ENCODE results near the gene VSTM4. TPM values are rescaled to one million over a fixed set of nuclear protein-coding genes. Genes with fewer than 3 reads are reported as not detected.

The VSTM4 gene
- total RNA-seq, 1 experiment from 2014 or later: 0.07 TPM

DNA sequence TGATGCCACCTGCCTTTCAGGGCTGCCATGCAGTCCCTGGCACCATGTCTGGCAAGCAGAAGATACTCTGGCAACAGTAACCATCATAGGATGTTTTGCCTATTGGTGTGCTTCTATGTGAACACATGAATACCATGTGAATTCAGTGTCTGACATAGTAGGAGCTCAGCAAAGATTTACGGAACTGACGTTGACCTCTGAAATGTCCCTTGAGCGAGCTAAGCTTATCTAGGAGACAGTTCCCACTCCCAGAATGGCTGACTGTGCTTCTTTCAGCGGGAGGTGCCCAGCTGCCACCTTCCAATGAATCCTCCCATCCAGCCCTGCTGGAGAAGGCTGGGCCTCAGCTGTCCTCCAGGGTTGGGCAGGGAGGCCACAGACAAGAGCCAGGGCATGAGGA, 104.5 kb downstream of the VSTM4 start:
- RAD21 ChIA-PET (ENCODE audit: low non-redundant PET in 1 of 2, low total read pairs in 2 of 2, uncharacterized antibody in 2 of 2, unreplicated experiment in 2 of 2): no interaction called here
- Histone ChIP-seq H3K36me3 (ENCODE audit: control insufficient read depth in 1 of 2, insufficient read depth in 2 of 2, low read length in 2 of 2) (no peaks in the 10 kb centered on the region), H3K27me3 (ENCODE audit: insufficient read depth, low read length) (peaks cover 14% of the 10 kb centered on the region)

More for the DNA sequence above, 104.5 kb downstream of the VSTM4 start:
- no peak for DNase-seq (ENCODE audit: low read depth, low spot score)
- no TSS peak for BruUV-seq (replicated peaks)
- Histone ChIP-seq H3K9me3 (ENCODE audit: control insufficient read depth in 1 of 2, insufficient read depth in 1 of 2, low read depth in 1 of 2, low read length in 2 of 2) (no peaks in the 10 kb centered on the region), H3K4me2 (ENCODE audit: low read length) (no peak overlapping the region), H3K79me2 (ENCODE audit: insufficient read depth, low read length) (no peaks in the 10 kb centered on the region), H3K27ac (ENCODE audit: low read depth, low read length) (no peak overlapping the region), H4K20me1 (ENCODE audit: insufficient read depth) (no peaks in the 10 kb centered on the region), H3K9ac (ENCODE audit: low read length) (no peak overlapping the region), H3K9me2 (ENCODE audit: insufficient read depth) (no peaks in the 10 kb centered on the region), H3K4me1 (ENCODE audit: control insufficient read depth in 1 of 2, insufficient read depth in 2 of 2, low read length in 2 of 2) (no peaks in the 10 kb centered on the region), H2AFZ (ENCODE audit: low read depth, low read length, poor library complexity, severe bottlenecking) (no peak overlapping the region), H3K4me3 (replicated peaks in 1 of 2; ENCODE audit: low read depth in 1 of 2, low read length in 2 of 2) (no peak overlapping the region)
- no peak for TF ChIP-seq ZFX (IDR thresholded peaks at IDR 0.05)
- TF ChIP-seq CEBPB (IDR thresholded peaks at IDR 0.05; ENCODE audit: low read depth): no peak
- TF ChIP-seq, protein P1, sequence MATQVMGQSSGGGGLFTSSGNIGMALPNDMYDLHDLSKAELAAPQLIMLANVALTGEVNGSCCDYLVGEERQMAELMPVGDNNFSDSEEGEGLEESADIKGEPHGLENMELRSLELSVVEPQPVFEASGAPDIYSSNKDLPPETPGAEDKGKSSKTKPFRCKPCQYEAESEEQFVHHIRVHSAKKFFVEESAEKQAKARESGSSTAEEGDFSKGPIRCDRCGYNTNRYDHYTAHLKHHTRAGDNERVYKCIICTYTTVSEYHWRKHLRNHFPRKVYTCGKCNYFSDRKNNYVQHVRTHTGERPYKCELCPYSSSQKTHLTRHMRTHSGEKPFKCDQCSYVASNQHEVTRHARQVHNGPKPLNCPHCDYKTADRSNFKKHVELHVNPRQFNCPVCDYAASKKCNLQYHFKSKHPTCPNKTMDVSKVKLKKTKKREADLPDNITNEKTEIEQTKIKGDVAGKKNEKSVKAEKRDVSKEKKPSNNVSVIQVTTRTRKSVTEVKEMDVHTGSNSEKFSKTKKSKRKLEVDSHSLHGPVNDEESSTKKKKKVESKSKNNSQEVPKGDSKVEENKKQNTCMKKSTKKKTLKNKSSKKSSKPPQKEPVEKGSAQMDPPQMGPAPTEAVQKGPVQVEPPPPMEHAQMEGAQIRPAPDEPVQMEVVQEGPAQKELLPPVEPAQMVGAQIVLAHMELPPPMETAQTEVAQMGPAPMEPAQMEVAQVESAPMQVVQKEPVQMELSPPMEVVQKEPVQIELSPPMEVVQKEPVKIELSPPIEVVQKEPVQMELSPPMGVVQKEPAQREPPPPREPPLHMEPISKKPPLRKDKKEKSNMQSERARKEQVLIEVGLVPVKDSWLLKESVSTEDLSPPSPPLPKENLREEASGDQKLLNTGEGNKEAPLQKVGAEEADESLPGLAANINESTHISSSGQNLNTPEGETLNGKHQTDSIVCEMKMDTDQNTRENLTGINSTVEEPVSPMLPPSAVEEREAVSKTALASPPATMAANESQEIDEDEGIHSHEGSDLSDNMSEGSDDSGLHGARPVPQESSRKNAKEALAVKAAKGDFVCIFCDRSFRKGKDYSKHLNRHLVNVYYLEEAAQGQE (IDR thresholded peaks at IDR 0.05; ENCODE audit: low read depth): no peak
- TF ChIP-seq, protein P2, sequence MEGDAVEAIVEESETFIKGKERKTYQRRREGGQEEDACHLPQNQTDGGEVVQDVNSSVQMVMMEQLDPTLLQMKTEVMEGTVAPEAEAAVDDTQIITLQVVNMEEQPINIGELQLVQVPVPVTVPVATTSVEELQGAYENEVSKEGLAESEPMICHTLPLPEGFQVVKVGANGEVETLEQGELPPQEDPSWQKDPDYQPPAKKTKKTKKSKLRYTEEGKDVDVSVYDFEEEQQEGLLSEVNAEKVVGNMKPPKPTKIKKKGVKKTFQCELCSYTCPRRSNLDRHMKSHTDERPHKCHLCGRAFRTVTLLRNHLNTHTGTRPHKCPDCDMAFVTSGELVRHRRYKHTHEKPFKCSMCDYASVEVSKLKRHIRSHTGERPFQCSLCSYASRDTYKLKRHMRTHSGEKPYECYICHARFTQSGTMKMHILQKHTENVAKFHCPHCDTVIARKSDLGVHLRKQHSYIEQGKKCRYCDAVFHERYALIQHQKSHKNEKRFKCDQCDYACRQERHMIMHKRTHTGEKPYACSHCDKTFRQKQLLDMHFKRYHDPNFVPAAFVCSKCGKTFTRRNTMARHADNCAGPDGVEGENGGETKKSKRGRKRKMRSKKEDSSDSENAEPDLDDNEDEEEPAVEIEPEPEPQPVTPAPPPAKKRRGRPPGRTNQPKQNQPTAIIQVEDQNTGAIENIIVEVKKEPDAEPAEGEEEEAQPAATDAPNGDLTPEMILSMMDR (IDR thresholded peaks at IDR 0.05 in 2 of 3, conservative IDR thresholded peaks at IDR 0.05 in 1 of 3; ENCODE audit: borderline replicate concordance in 1 of 3, insufficient read depth in 1 of 3, low read depth in 2 of 3, low read length in 2 of 3): no peak
- no peak for TF ChIP-seq SIN3A (IDR thresholded peaks at IDR 0.05; ENCODE audit: low read depth)
- TF ChIP-seq, protein P3, sequence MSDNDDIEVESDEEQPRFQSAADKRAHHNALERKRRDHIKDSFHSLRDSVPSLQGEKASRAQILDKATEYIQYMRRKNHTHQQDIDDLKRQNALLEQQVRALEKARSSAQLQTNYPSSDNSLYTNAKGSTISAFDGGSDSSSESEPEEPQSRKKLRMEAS (IDR thresholded peaks at IDR 0.05): no peak
- no peak for TF ChIP-seq EGR1 (IDR thresholded peaks at IDR 0.05; ENCODE audit: low read depth)
- no peak for TF ChIP-seq YY1 (IDR thresholded peaks at IDR 0.05; ENCODE audit: extremely low read depth, insufficient replicate concordance, low read depth, low read length)
- no peak for TF ChIP-seq RAD21 (IDR thresholded peaks at IDR 0.05; ENCODE audit: low read depth)
- ChIA-PET POLR2A (no interaction called here), CTCF (no interaction called here)
- ATAC-seq: no peak
- intact Hi-C loops (cut with micrococcal nuclease): no loop called here
